OCI-LY7 (cell line): ENCODE data around the gene ASPDH. TPM values are rescaled to one million over a fixed set of nuclear protein-coding genes. Genes with fewer than 3 reads are reported as not detected.
"Not testable (repeated sequence)": the region's sequence is repeated elsewhere in the genome, so short reads cannot be mapped to it uniquely, and the experiment has no call there.

Source experiments
- BruUV-seq: library from RNA; stranded (reverse); fragments of 400-500 nt; replicated peaks from 2 replicates; lab custom pipeline; 2021; lab: Mats Ljungman, UMichigan
- CTCF ChIA-PET: fragments of 300-600 bp; sonication (Branson Sonifier 250); formaldehyde crosslinking; loops from one replicate; lab custom pipeline; 2022; ENCODE audit warnings: antibody characterized with exemption; ENCODE audit not compliant: unreplicated experiment; lab: Charles Lee
- POLR2A ChIA-PET: fragments of 300-600 bp; sonication (Branson Sonifier 250); formaldehyde crosslinking; loops from one replicate; lab custom pipeline; 2022; ENCODE audit warnings: antibody characterized with exemption; lab: Charles Lee
- DNase-seq: peaks from one replicate; pipeline ENCODE4 v3.0.0-alpha.2; 2015; ENCODE audit warnings: low spot score
- H2AFZ ChIP-seq: fragments of 200-600 bp; sonication (generic), shearing (Covaris generic); 2 replicates; pipeline ENCODE4 v1.6.1; 2014; ENCODE audit warnings: mild to moderate bottlenecking, antibody characterized with exemption, low read length, moderate library complexity
- H3K27ac ChIP-seq: fragments of 200-600 bp; sonication (generic); 2 replicates; pipeline ENCODE4 v1.5.1; 2014; ENCODE audit warnings: mixed run types, low read depth, mild to moderate bottlenecking, moderate library complexity, low read length, inconsistent platforms; ENCODE audit not compliant: poor library complexity, severe bottlenecking
- H3K36me3 ChIP-seq: fragments of 200-600 bp; sonication (generic); 2 replicates; pipeline ENCODE4 v1.6.1; 2014; ENCODE audit warnings: mild to moderate bottlenecking, antibody characterized with exemption, low read length, moderate library complexity, mixed read lengths; ENCODE audit not compliant: insufficient read depth
- H3K4me1 ChIP-seq: fragments of 200-600 bp; sonication (generic); 2 replicates; pipeline ENCODE4 v1.5.1; 2014; ENCODE audit warnings: mild to moderate bottlenecking, low read length; ENCODE audit not compliant: insufficient read depth, poor library complexity, severe bottlenecking
- H3K4me2 ChIP-seq: fragments of 200-600 bp; sonication (generic); 2 replicates; pipeline ENCODE4 v1.6.1; 2014; ENCODE audit warnings: mild to moderate bottlenecking, low read length
- H3K4me3 ChIP-seq: fragments of 200-600 bp; sonication (generic); 2 replicates; pipeline ENCODE4 v1.5.1; 2014; ENCODE audit warnings: mild to moderate bottlenecking, low read depth, low read length; ENCODE audit not compliant: poor library complexity, severe bottlenecking
- H3K79me2 ChIP-seq: fragments of 200-600 bp; sonication (generic); 2 replicates; pipeline ENCODE4 v1.6.1; 2016; ENCODE audit warnings: low read depth, mild to moderate bottlenecking, low read length, moderate library complexity, mixed read lengths; ENCODE audit not compliant: insufficient read depth
- H3K9me2 ChIP-seq: fragments of 200-600 bp; sonication (generic); 2 replicates; pipeline ENCODE4 v1.6.1; 2016; ENCODE audit warnings: mild to moderate bottlenecking, low read length, mixed read lengths; ENCODE audit not compliant: insufficient read depth
- H3K9me3 ChIP-seq: fragments of 200-600 bp; sonication (generic); 2 replicates; pipeline ENCODE4 v1.6.1; 2014; ENCODE audit warnings: mild to moderate bottlenecking, mixed run types, low read length, mixed read lengths
- H4K20me1 ChIP-seq: fragments of 200-600 bp; sonication (generic); 2 replicates; pipeline ENCODE4 v1.6.1; 2014; ENCODE audit warnings: mild to moderate bottlenecking, antibody characterized with exemption, low read length, moderate library complexity, mixed read lengths; ENCODE audit not compliant: insufficient read depth
- CTCF ChIP-seq: fragments of 200-600 bp; sonication (generic); conservative IDR thresholded peaks from 2 replicates; pipeline ENCODE4 v1.5.1; 2014; ENCODE audit warnings: mild to moderate bottlenecking, antibody characterized with exemption, low read length, moderate library complexity, mixed read lengths
- EZH2phosphoT487 ChIP-seq: fragments of 200-600 bp; sonication (generic); IDR thresholded peaks from 2 replicates; pipeline ENCODE4 v1.6.1; 2018; ENCODE audit warnings: low read depth, borderline replicate concordance, mild to moderate bottlenecking, mixed run types, antibody characterized with exemption, low read length, moderate library complexity, mixed read lengths
- intact Hi-C: fragments of 100-400 bp; cut with micrococcal nuclease; formaldehyde crosslinking; loops from one replicate; pipeline ENCODE4 v1.10.0; 2022; ENCODE audit not compliant: unreplicated experiment
- total RNA-seq, 2 experiments: library from RNA; depleted of rRNA in 1 of 2; stranded (reverse); fragments of >200 nt in 1 of 2; shearing (Covaris generic) in 1 of 2; gene quantifications; 2 replicates each; pipeline ENCODE4 v1.2.3, GENCODE V29; 2014 to 2022

Gene ASPDH
- total RNA-seq, 2 experiments from 2014 or later: not detected

GRCh38 chr19:50532952-50533351, 19.2 kb upstream of the ASPDH start:
- intact Hi-C loops: no loop called here
- DNase-seq: no peak
- Histone ChIP-seq H3K9me3 (no peaks in the 10 kb centered on the region), H3K27ac (no peak overlapping the region), H2AFZ (no peak overlapping the region), H3K4me3 (no peak overlapping the region), H3K4me2 (no peak overlapping the region), H3K4me1 (no peaks in the 10 kb centered on the region), H3K36me3 (no peaks in the 10 kb centered on the region), H3K9me2 (no peaks in the 10 kb centered on the region), H3K79me2 (no peaks in the 10 kb centered on the region), H4K20me1 (no peaks in the 10 kb centered on the region)
- no TSS peak for BruUV-seq
- CTCF ChIA-PET: interaction anchor here (0.5 kb wide), 1 partner anchor 1775 kb away, joined by 3 read pairs; no protein-coding TSS in a partner anchor
- no peak for TF ChIP-seq EZH2phosphoT487
- POLR2A ChIA-PET: interaction anchor here (0.6 kb wide), 2 partner anchors 182 to 291 kb away, joined by 3 read pairs; no protein-coding TSS in a partner anchor

- H3K4me3 ChIP-seq: no peak overlapping the region
- H3K79me2 ChIP-seq: no peaks in the 10 kb centered on the region
- no peak overlapping the region for H3K4me2 ChIP-seq
- TF ChIP-seq EZH2phosphoT487 (no peak), CTCF (no peak)
- no TSS peak for BruUV-seq
- H2AFZ ChIP-seq: no peak overlapping the region
- no peaks in the 10 kb centered on the region for H3K36me3 ChIP-seq
- H3K9me3 ChIP-seq: no peaks in the 10 kb centered on the region
- intact Hi-C loops: no loop called here
- POLR2A ChIA-PET: no interaction called here
- H3K27ac ChIP-seq: no peak overlapping the region
- no peaks in the 10 kb centered on the region for H3K9me2 ChIP-seq
- no peak for DNase-seq
- no peaks in the 10 kb centered on the region for H4K20me1 ChIP-seq
- H3K4me1 ChIP-seq: no peaks in the 10 kb centered on the region
- CTCF ChIA-PET: no interaction called here
Observed at GRCh38 chr19:50531171-50531612, 17.5 kb upstream of the ASPDH start.

DNA sequence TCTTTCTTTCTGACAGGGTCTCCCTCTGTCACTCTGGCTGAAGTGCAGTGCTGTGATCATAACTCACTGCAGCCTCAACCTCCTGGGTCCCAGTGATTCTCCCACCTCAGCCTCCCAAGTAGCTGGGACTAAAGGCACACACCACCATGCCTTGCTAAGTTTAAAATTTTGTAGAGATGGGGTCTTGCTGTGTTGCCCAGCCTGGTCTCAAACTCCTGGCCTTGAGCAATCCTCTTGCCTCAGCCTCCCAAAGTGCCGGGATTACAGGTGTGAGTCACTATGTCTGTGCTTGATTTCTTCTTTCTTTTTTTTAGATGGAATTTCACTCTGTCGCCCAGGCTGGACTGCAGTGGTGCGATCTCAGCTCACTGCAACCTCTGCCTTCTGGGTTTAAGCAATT, 14.3 kb upstream of the ASPDH start:
- H2AFZ ChIP-seq, DNase-seq, H3K9me2 ChIP-seq, H3K9me3 ChIP-seq, H3K4me2 ChIP-seq, H3K4me3 ChIP-seq, H4K20me1 ChIP-seq, H3K36me3 ChIP-seq, H3K27ac ChIP-seq, H3K79me2 ChIP-seq, CTCF ChIA-PET, intact Hi-C loops, BruUV-seq, POLR2A ChIA-PET, H3K4me1 ChIP-seq: not testable (repeated sequence)

- CTCF ChIA-PET: no interaction called here
Observed at GRCh38 chr19:50522881-50523280, 9.2 kb upstream of the ASPDH start.

More at GRCh38 chr19:50522881-50523280, 9.2 kb upstream of the ASPDH start:
- no peaks in the 10 kb centered on the region for H3K9me3 ChIP-seq
- H3K36me3 ChIP-seq: no peaks in the 10 kb centered on the region
- BruUV-seq: no TSS peak
- no peaks in the 10 kb centered on the region for H3K4me1 ChIP-seq
- TF ChIP-seq EZH2phosphoT487 (no peak), CTCF (no peak)
- no peak overlapping the region for H2AFZ ChIP-seq
- no peaks in the 10 kb centered on the region for H4K20me1 ChIP-seq
- H3K79me2 ChIP-seq: no peaks in the 10 kb centered on the region
- H3K4me3 ChIP-seq: no peak overlapping the region
- no peaks in the 10 kb centered on the region for H3K9me2 ChIP-seq
- POLR2A ChIA-PET: no interaction called here
- no peak overlapping the region for H3K27ac ChIP-seq
- H3K4me2 ChIP-seq: no peak overlapping the region
- intact Hi-C loops: no loop called here
- no peak for DNase-seq
